ENCODE results near the gene RHCG. TPM values are rescaled to one million over a fixed set of nuclear protein-coding genes. Genes with fewer than 3 reads are reported as not detected.

The RHCG gene
- total RNA-seq, 1 donor from 2014 or later, result 13.4 TPM

DNA sequence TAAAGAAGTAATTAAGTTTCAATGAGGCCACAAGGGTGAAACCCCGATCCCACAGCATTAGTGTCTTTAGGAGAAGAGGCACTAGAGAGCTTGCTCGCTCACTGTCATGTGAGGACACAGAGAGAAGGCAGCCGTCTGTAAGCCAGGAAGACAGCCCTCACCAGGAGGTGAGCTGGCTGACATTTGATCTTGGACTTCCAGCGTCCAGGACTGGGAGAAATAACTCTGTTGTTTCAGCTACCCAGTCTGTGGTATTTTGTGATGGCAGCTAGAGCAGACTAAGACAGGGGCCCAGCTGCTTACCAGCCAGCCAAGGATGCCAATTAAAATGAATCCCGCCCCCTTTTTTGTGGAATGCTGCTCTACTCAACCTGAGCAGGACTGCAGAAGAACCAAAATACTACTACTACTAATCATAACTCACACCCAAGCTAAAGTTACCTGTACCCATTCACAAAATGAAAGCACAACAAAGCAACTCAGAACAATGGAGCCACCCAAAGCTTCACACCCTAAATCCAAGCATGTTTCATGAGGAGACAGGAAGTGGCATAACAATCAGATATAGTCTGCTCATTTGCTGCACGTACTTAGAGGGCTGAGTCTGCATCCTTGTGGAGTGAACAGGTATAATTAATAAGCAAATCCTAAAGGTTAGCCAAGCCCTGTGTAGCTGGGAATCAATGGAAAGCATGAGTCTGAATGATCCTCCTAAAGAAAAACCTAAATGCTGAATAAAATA, 35.6 kb upstream of the RHCG start:
- no peaks in the 10 kb centered on the region for H3K27me3 Mint-ChIP-seq
- peaks cover 7% of the 10 kb centered on the region for H3K9me3 Mint-ChIP-seq
- DNase-seq (ENCODE audit: extremely low spot score, unreplicated experiment), result no peak
- H3K4me3 Mint-ChIP-seq, result no peak overlapping the region
- H3K4me1 Mint-ChIP-seq (ENCODE audit: unreplicated experiment), result no peaks in the 10 kb centered on the region
- no peaks in the 10 kb centered on the region for H3K36me3 Mint-ChIP-seq
- peak overlapping the region; percentile 30 for H3K27ac Mint-ChIP-seq
- no peak for TF ChIP-seq CTCF (conservative IDR thresholded peaks at IDR 0.05)

DNA sequence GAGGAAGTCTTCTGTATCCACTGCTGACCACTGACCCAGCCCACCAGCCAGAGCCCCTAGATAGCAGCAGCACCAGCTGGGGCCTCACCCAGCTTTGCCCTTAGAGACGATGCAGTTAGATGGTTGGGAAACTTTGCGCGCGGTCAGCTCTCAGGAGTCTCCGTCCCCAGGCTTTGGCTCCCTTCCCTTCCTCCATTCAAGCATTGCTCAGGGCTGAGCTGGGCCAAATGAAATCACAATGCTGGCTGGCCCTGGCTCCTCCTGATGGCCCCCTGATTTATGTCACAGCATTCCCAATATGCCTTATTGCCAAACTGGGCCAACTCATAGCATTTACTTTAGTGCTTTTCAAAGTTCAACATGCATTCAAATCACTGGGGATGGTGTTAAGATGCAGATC, 34.6 kb upstream of the RHCG start:
- H3K36me3 Mint-ChIP-seq, result no peaks in the 10 kb centered on the region
- DNase-seq (ENCODE audit: extremely low spot score, unreplicated experiment), result no peak
- H3K27ac Mint-ChIP-seq, result no peak overlapping the region
- H3K9me3 Mint-ChIP-seq, result peaks cover 7% of the 10 kb centered on the region
- no peaks in the 10 kb centered on the region for H3K27me3 Mint-ChIP-seq
- H3K4me1 Mint-ChIP-seq (ENCODE audit: unreplicated experiment), result no peaks in the 10 kb centered on the region
- TF ChIP-seq CTCF (conservative IDR thresholded peaks at IDR 0.05), result no peak
- no peak overlapping the region for H3K4me3 Mint-ChIP-seq

GRCh38 chr15:89528757-89529352, 32.5 kb upstream of the RHCG start:
- TF ChIP-seq CTCF (conservative IDR thresholded peaks at IDR 0.05), result no peak
- no peak for DNase-seq (ENCODE audit: extremely low spot score, unreplicated experiment)
- Mint-ChIP-seq H3K4me3 (no peak overlapping the region), H3K4me1 (ENCODE audit: unreplicated experiment) (no peaks in the 10 kb centered on the region), H3K36me3 (no peaks in the 10 kb centered on the region), H3K9me3 (peaks cover 4% of the 10 kb centered on the region), H3K27me3 (peaks cover 4% of the 10 kb centered on the region), H3K27ac (no peak overlapping the region)

DNA sequence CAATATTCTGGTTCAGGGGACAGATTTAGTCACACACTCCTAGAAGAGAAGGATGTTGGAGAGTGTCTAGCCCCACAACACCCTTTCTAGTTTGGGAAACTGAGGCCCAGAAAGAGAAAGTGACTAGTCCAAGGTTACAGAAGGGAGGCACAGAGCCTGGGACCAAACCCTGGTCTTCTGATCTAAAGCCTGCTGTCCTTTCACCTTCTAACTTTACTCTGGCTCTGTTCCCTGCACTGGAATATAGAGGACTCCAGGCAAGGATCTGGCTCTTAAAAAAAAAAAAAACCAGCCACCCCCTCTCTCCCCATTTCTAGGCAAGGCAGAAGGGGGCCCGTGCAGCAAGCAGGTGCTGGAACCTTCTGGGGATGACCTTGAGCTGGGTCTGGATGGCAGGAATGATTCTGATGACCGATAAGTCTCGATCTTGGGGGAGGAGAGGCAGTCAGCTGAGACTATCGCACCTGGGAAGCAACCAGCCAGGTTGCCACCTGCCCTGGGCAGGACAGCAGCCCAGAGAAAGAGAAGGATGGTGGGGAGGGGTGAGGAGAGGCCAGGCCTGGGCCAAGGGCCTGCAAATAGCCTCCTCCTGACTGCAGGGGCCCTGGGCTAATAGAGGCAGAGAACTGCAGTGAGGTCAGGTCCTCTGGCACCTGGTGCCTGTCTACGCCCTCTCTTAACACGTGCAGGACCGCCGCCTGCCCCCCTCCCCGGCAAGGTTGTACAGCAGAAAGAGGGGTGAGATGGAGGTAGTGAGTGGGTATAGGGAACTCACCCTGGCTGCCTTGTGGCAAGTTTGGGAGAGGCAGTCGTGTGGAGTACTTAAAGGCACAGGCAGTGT, 30.4 kb upstream of the RHCG start:
- peaks cover 4% of the 10 kb centered on the region for H3K27me3 Mint-ChIP-seq
- H3K4me3 Mint-ChIP-seq, result no peak overlapping the region
- H3K36me3 Mint-ChIP-seq, result no peaks in the 10 kb centered on the region
- TF ChIP-seq CTCF (conservative IDR thresholded peaks at IDR 0.05), result no peak
- no peaks in the 10 kb centered on the region for H3K9me3 Mint-ChIP-seq
- no peak for DNase-seq (ENCODE audit: extremely low spot score, unreplicated experiment)
- H3K27ac Mint-ChIP-seq, result no peak overlapping the region
- H3K4me1 Mint-ChIP-seq (ENCODE audit: unreplicated experiment), result no peaks in the 10 kb centered on the region

GRCh38 chr15:89526181-89526580, 29.8 kb upstream of the RHCG start:
- no peaks in the 10 kb centered on the region for H3K36me3 Mint-ChIP-seq
- no peak overlapping the region for H3K4me3 Mint-ChIP-seq
- DNase-seq (ENCODE audit: extremely low spot score, unreplicated experiment), result no peak
- no peak for TF ChIP-seq CTCF (conservative IDR thresholded peaks at IDR 0.05)
- no peak overlapping the region for H3K27ac Mint-ChIP-seq
- no peaks in the 10 kb centered on the region for H3K9me3 Mint-ChIP-seq
- peaks cover 4% of the 10 kb centered on the region for H3K27me3 Mint-ChIP-seq
- no peaks in the 10 kb centered on the region for H3K4me1 Mint-ChIP-seq (ENCODE audit: unreplicated experiment)

Data from type B pancreatic cell (in vitro differentiated cells).